OCI-LY1 (cell line): ENCODE results near the gene KCNJ9.

Source experiments
- H2AFZ ChIP-seq: fragments of 200-600 bp; sonication (generic), shearing (Covaris generic); 2 replicates; pipeline ENCODE4 v1.6.0; 2014; ENCODE audit warnings: antibody characterized with exemption, mild to moderate bottlenecking, low read length
- H3F3A ChIP-seq: fragments of 200-600 bp; sonication (generic), shearing (Covaris generic); 2 replicates; pipeline ENCODE4 v1.6.0; 2014; ENCODE audit warnings: mild to moderate bottlenecking, antibody characterized with exemption, low read length, moderate library complexity; ENCODE audit not compliant: insufficient read depth
- H3K27ac ChIP-seq: fragments of 200-600 bp; sonication (generic); 2 replicates; pipeline ENCODE4 v1.5.1; 2014; ENCODE audit warnings: low read length, mixed run types, mild to moderate bottlenecking, low read depth; ENCODE audit not compliant: poor library complexity, severe bottlenecking
- H3K27me3 ChIP-seq: fragments of 200-600 bp; sonication (generic); 2 replicates; pipeline ENCODE4 v1.6.0; 2014; ENCODE audit warnings: antibody characterized with exemption, mild to moderate bottlenecking, low read length, moderate library complexity; ENCODE audit not compliant: insufficient read depth
- H3K36me3 ChIP-seq: fragments of 200-600 bp; sonication (generic); 2 replicates; pipeline ENCODE4 v1.6.1; 2014; ENCODE audit warnings: mild to moderate bottlenecking, antibody characterized with exemption, low read length, moderate library complexity, mixed read lengths; ENCODE audit not compliant: insufficient read depth
- H3K4me1 ChIP-seq: fragments of 200-600 bp; sonication (generic); 2 replicates; pipeline ENCODE4 v1.5.1; 2014; ENCODE audit warnings: mild to moderate bottlenecking, low read length, moderate library complexity; ENCODE audit not compliant: insufficient read depth, severe bottlenecking
- H3K4me2 ChIP-seq: fragments of 200-600 bp; sonication (generic), shearing (Covaris generic); 2 replicates; pipeline ENCODE4 v1.6.1; 2014; ENCODE audit warnings: low read length
- H3K4me3 ChIP-seq: fragments of 200-600 bp; sonication (generic); 2 replicates; pipeline ENCODE4 v1.5.1; 2014; ENCODE audit warnings: low read length, low read depth, mild to moderate bottlenecking, mixed read lengths; ENCODE audit not compliant: poor library complexity, severe bottlenecking
- H3K79me2 ChIP-seq: fragments of 200-600 bp; shearing (Covaris generic); 2 replicates; pipeline ENCODE4 v1.6.1; 2016; ENCODE audit warnings: mixed run types, low read length, mixed read lengths; ENCODE audit not compliant: insufficient read depth
- H3K9ac ChIP-seq: fragments of 200-600 bp; sonication (generic), shearing (Covaris generic); 2 replicates; pipeline ENCODE4 v1.6.1; 2014; ENCODE audit warnings: mild to moderate bottlenecking, low read length, mixed read lengths
- H3K9me2 ChIP-seq: fragments of 200-600 bp; sonication (generic), shearing (Covaris generic); 2 replicates; pipeline ENCODE4 v1.6.1; 2014; ENCODE audit warnings: low read depth, mild to moderate bottlenecking, low read length, mixed read lengths
- H3K9me3 ChIP-seq: fragments of 200-600 bp; shearing (Covaris generic); 2 replicates; pipeline ENCODE4 v1.6.1; 2014; ENCODE audit warnings: low read length, mixed read lengths
- H4K20me1 ChIP-seq: fragments of 200-600 bp; sonication (generic), shearing (Covaris generic); 2 replicates; pipeline ENCODE4 v1.6.0; 2016; ENCODE audit warnings: mild to moderate bottlenecking, low read length; ENCODE audit not compliant: insufficient read depth
- EZH2 ChIP-seq: fragments of 200-600 bp; sonication (generic), shearing (Covaris generic); IDR thresholded peaks from 2 replicates; pipeline ENCODE4 v1.8.0; 2017; ENCODE audit warnings: borderline replicate concordance, mixed run types, mild to moderate bottlenecking, antibody characterized with exemption, low read length, moderate library complexity, mixed read lengths
- TF ChIP-seq, protein P1 (sequence below): fragments of 200-600 bp; sonication (generic), shearing (Covaris generic); IDR thresholded peaks from 2 replicates; pipeline ENCODE4 v1.5.1; 2017; ENCODE audit warnings: mild to moderate bottlenecking, antibody characterized with exemption, low read length, moderate library complexity, mixed read lengths

KCNJ9 gene

DNA sequence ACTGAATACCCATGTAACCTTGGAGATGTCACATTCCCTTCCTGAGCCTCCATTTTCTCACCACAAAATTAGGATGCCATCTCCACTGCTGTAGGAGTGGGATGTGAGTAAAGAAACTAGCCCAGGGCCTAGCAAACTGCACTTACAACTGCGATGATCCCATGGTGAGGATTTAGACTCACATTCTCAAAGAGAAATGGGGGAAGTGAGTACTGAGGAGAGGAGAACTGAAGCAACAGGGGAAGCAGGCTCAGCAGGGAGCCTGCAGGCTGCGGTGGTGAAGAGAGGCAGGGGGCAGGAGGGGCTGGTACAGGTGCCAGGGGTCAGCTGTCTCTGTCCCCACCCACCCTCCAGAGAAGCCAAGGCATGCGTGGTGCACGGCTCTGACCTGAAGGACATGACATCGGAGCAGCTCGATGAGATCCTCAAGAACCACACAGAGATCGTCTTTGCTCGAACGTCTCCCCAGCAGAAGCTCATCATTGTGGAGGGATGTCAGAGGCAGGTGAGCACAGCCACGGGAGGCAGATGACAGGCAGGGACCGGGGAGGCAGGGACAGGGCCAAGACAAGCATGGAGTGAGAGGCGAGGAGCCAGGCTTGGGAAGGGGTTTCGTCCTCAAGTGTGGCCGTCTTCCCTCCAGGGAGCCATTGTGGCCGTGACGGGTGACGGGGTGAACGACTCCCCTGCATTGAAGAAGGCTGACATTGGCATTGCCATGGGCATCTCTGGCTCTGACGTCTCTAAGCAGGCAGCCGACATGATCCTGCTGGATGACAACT is 53.6 kb downstream of the KCNJ9 start:
- no peak for TF ChIP-seq EZH2
- TF ChIP-seq, protein P1, sequence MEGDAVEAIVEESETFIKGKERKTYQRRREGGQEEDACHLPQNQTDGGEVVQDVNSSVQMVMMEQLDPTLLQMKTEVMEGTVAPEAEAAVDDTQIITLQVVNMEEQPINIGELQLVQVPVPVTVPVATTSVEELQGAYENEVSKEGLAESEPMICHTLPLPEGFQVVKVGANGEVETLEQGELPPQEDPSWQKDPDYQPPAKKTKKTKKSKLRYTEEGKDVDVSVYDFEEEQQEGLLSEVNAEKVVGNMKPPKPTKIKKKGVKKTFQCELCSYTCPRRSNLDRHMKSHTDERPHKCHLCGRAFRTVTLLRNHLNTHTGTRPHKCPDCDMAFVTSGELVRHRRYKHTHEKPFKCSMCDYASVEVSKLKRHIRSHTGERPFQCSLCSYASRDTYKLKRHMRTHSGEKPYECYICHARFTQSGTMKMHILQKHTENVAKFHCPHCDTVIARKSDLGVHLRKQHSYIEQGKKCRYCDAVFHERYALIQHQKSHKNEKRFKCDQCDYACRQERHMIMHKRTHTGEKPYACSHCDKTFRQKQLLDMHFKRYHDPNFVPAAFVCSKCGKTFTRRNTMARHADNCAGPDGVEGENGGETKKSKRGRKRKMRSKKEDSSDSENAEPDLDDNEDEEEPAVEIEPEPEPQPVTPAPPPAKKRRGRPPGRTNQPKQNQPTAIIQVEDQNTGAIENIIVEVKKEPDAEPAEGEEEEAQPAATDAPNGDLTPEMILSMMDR, result no peak
- Histone ChIP-seq H2AFZ (no peak overlapping the region), H3K9me2 (no peaks in the 10 kb centered on the region)

DNA sequence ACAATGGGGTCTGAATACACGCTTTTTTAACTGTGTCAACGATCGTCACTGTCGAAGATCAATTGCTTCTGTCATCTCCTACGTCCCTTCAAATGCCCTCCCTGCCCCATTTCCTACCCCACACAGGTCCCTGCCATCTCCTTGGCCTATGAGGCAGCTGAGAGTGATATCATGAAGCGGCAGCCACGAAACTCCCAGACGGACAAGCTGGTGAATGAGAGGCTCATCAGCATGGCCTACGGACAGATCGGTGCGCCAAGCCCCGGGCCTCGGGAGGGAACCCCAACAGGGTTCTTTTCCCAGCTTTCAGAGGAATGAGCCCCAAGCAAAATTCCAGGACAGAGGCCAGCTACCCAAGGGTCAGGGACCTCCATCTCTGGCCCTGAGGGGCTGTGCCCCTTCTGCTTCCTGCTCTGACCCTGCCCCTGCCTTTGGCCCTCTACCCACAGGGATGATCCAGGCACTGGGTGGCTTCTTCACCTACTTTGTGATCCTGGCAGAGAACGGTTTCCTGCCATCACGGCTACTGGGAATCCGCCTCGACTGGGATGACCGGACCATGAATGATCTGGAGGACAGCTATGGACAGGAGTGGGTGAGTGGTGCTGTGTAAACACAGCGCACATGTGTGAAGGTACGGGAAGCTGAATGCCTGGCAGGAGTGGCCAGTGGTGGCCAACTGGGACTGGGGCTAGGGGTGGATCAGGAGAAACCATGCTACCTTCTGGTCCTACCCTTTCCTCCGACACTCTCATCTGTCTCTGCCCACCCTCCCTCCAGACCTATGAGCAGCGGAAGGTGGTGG is 55.0 kb downstream of the KCNJ9 start:
- H3K9me3 ChIP-seq, result no peaks in the 10 kb centered on the region
- H3K9me2 ChIP-seq, result no peaks in the 10 kb centered on the region
- TF ChIP-seq EZH2, result no peak
- TF ChIP-seq, protein P1, result no peak
- no peak overlapping the region for H3K9ac ChIP-seq
- H3K27me3 ChIP-seq, result peaks cover 7% of the 10 kb centered on the region; the same call in 1 of the 2 replicates
- no peaks in the 10 kb centered on the region for H3K4me1 ChIP-seq
- H3K79me2 ChIP-seq, result no peaks in the 10 kb centered on the region
- H3K27ac ChIP-seq, result no peak overlapping the region
- H3K4me3 ChIP-seq, result no peak overlapping the region
- H3K4me2 ChIP-seq, result no peak overlapping the region
- H2AFZ ChIP-seq, result no peak overlapping the region
- H4K20me1 ChIP-seq, result no peaks in the 10 kb centered on the region
- no peaks in the 10 kb centered on the region for H3K36me3 ChIP-seq
- no peaks in the 10 kb centered on the region for H3F3A ChIP-seq

More for the DNA sequence above, 53.6 kb downstream of the KCNJ9 start:
- Histone ChIP-seq H3K4me3 (no peak overlapping the region), H3F3A (no peaks in the 10 kb centered on the region), H3K27ac (no peak overlapping the region), H3K27me3 (peaks cover 7% of the 10 kb centered on the region; the same call in 1 of the 2 replicates), H3K9me3 (no peaks in the 10 kb centered on the region), H4K20me1 (no peaks in the 10 kb centered on the region), H3K79me2 (no peaks in the 10 kb centered on the region), H3K9ac (no peak overlapping the region), H3K4me2 (no peak overlapping the region), H3K4me1 (no peaks in the 10 kb centered on the region), H3K36me3 (no peaks in the 10 kb centered on the region)

DNA sequence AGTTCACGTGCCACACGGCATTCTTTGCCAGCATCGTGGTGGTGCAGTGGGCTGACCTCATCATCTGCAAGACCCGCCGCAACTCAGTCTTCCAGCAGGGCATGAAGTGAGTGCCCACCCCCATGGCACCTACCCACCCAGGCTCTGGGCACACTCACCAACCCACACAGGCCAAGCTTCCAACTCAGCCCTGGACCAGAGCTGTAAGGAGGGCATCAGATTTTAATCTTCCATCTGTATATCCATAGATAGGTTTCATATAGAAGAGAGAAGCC is 55.5 kb downstream of the KCNJ9 start:
- Histone ChIP-seq H3K27ac (no peak overlapping the region), H3K9me2 (no peaks in the 10 kb centered on the region), H3K9me3 (no peaks in the 10 kb centered on the region), H3K4me1 (no peaks in the 10 kb centered on the region), H3K9ac (no peak overlapping the region), H3F3A (no peaks in the 10 kb centered on the region), H3K36me3 (no peaks in the 10 kb centered on the region), H4K20me1 (no peaks in the 10 kb centered on the region), H3K79me2 (no peaks in the 10 kb centered on the region), H2AFZ (no peak overlapping the region), H3K4me3 (no peak overlapping the region), H3K4me2 (no peak overlapping the region), H3K27me3 (peaks cover 5% of the 10 kb centered on the region; the same call in 1 of the 2 replicates)
- TF ChIP-seq EZH2, result no peak
- TF ChIP-seq, protein P1, result no peak
